ENCODE data around the gene GNB1L. TPM values are rescaled to one million over a fixed set of nuclear protein-coding genes. Genes with fewer than 3 reads are reported as not detected.

The GNB1L gene
- total and polyA plus RNA-seq, 10 of the 15 experiments (the other 5 are each of a cell fraction or from before 2014, with no cell fraction given) = 0.21 to 19.4 (median 6.8) TPM

- FAIRE-seq (no peak), ATAC-seq (no peak), DNase-seq (ENCODE audit: low read depth, low spot score) (no peak)
- CTCF ChIA-PET = interaction anchor here (0.6 to 2.2 kb wide), 3 partner anchors 10 to 168 kb away, joined by 3 to 8 read pairs (median 4); no protein-coding TSS in a partner anchor
- no peaks in the 10 kb centered on the region for H4K20me1 ChIP-seq (ENCODE audit: control insufficient read depth, insufficient read depth)
- RAD21 ChIA-PET (ENCODE audit: unreplicated experiment) = no interaction called here
- intact Hi-C loops (cut with micrococcal nuclease; ENCODE audit: unreplicated experiment) (no loop called here), in situ Hi-C loops (cut with MboI) (no loop called here)
- no peak overlapping the region for H3K4me2 ChIP-seq (ENCODE audit: control insufficient read depth, insufficient read depth)
- no peaks in the 10 kb centered on the region for H3K9me3 ChIP-seq (replicated peaks; ENCODE audit: control insufficient read depth, insufficient read depth, low read length)
- WGBS (ENCODE audit: insufficient coverage, insufficient replicate concordance, low lambda C conversion rate, missing lambda C conversion rate) = 17% methylated on average over 12 of the region's 13 CpGs
- H3K4me3 ChIP-seq = no peak overlapping the region
- SMC1A ChIA-PET (ENCODE audit: uncharacterized antibody, unreplicated experiment) = no interaction called here
- no peak overlapping the region for H2AFZ ChIP-seq (ENCODE audit: control insufficient read depth, low read depth, low read length)
- no peaks in the 10 kb centered on the region; a peak in 1 of 4 replicates for H3K27me3 ChIP-seq (replicated peaks in 1 of 2; ENCODE audit: control insufficient read depth in 2 of 2, insufficient read depth in 2 of 2, low read length in 1 of 2)
- no peak overlapping the region for H3K27ac ChIP-seq (ENCODE audit: control insufficient read depth, insufficient read depth)
- BruUV-seq (replicated peaks) = no TSS peak
- POLR2A ChIA-PET = no interaction called here
- H3K4me1 ChIP-seq (ENCODE audit: control insufficient read depth, insufficient read depth, low read length) = no peaks in the 10 kb centered on the region
- TF ChIP-seq HDGF (IDR thresholded peaks at IDR 0.05) = no peak
- H3K9ac ChIP-seq (ENCODE audit: control insufficient read depth, insufficient read depth, low read length) = no peak overlapping the region
- H3K36me3 ChIP-seq (ENCODE audit: control insufficient read depth in 2 of 2, insufficient read depth in 2 of 2, low read length in 1 of 2) = no peaks in the 10 kb centered on the region
- H3K79me2 ChIP-seq (ENCODE audit: control insufficient read depth, insufficient read depth, low read length) = no peaks in the 10 kb centered on the region
Observed at GRCh38 chr22:19746726-19747125, 107.9 kb downstream of the GNB1L start.

GRCh38 chr22:19745155-19746101 is 109.2 kb downstream of the GNB1L start:
- FAIRE-seq (no peak), DNase-seq (ENCODE audit: low read depth, low spot score) (no peak), ATAC-seq (no peak)
- Histone ChIP-seq H3K36me3 (ENCODE audit: control insufficient read depth in 2 of 2, insufficient read depth in 2 of 2, low read length in 1 of 2) (no peaks in the 10 kb centered on the region), H3K27ac (ENCODE audit: control insufficient read depth, insufficient read depth) (no peak overlapping the region), H3K4me3 (no peak overlapping the region), H3K9ac (ENCODE audit: control insufficient read depth, insufficient read depth, low read length) (no peak overlapping the region), H3K4me1 (ENCODE audit: control insufficient read depth, insufficient read depth, low read length) (no peaks in the 10 kb centered on the region), H3K27me3 (replicated peaks in 1 of 2; ENCODE audit: control insufficient read depth in 2 of 2, insufficient read depth in 2 of 2, low read length in 1 of 2) (no peaks in the 10 kb centered on the region; a peak in 1 of 4 replicates), H3K9me3 (replicated peaks; ENCODE audit: control insufficient read depth, insufficient read depth, low read length) (no peaks in the 10 kb centered on the region), H3K79me2 (ENCODE audit: control insufficient read depth, insufficient read depth, low read length) (no peaks in the 10 kb centered on the region), H4K20me1 (ENCODE audit: control insufficient read depth, insufficient read depth) (no peaks in the 10 kb centered on the region), H2AFZ (ENCODE audit: control insufficient read depth, low read depth, low read length) (no peak overlapping the region), H3K4me2 (ENCODE audit: control insufficient read depth, insufficient read depth) (no peak overlapping the region)
- intact Hi-C loops (cut with micrococcal nuclease; ENCODE audit: unreplicated experiment) (no loop called here), in situ Hi-C loops (cut with MboI) (no loop called here)
- SMC1A ChIA-PET (ENCODE audit: uncharacterized antibody, unreplicated experiment) = no interaction called here
- CTCF ChIA-PET = interaction anchor here (0.8 to 2.2 kb wide), 3 partner anchors 15 to 165 kb away, joined by 3 to 8 read pairs (median 4); no protein-coding TSS in a partner anchor
- BruUV-seq (replicated peaks) = no TSS peak
- TF ChIP-seq ZBED1 (IDR thresholded peaks at IDR 0.05; ENCODE audit: borderline replicate concordance) (no peak), BACH1 (IDR thresholded peaks at IDR 0.05; ENCODE audit: borderline replicate concordance) (no peak), HDGF (IDR thresholded peaks at IDR 0.05) (no peak), NR2C1 (IDR thresholded peaks at IDR 0.05) (no peak), SKIL (IDR thresholded peaks at IDR 0.05; ENCODE audit: low read depth, poor library complexity, severe bottlenecking) (no peak), STAT1 (conservative IDR thresholded peaks at IDR 0.05) (no peak)
- POLR2A ChIA-PET = no interaction called here
- RAD21 ChIA-PET (ENCODE audit: unreplicated experiment) = interaction anchor here (0.5 to 1.4 kb wide), 3 partner anchors 15 to 165 kb away, joined by 3 read pairs; no protein-coding TSS in a partner anchor
- 40% methylated on average over 18 of the region's 24 CpGs for WGBS (ENCODE audit: insufficient coverage, insufficient replicate concordance, low lambda C conversion rate, missing lambda C conversion rate)

Measured in GM12878 (cell line).